Right lobe of liver (tissue), 4 donors: ENCODE data around the gene ANAPC13.

ENCODE experiments used
- CTCF ChIP-seq, 4 donors: fragments of 200-600 bp in 3 of 4; fragments of 450-650 bp in 1 of 4; IDR thresholded peaks; one replicate each; pipeline versions ENCODE4 v1.5.1 to v1.8.0; 2016 to 2022; ENCODE audit warnings: antibody characterized with exemption in 4 of 4, mild to moderate bottlenecking in 2 of 4
- POLR2A ChIP-seq: fragments of 450-650 bp; IDR thresholded peaks from one replicate; pipeline ENCODE4 v1.6.1; 2017; ENCODE audit warnings: antibody characterized with exemption, mild to moderate bottlenecking
- donor health status: DM: no; HTN: no; CAD: no.
- donor health status: DM: no; HTN: no; CAD: no.
- donor health status: DM: no; HTN: yes; CAD: no.

- TF ChIP-seq CTCF (IDR thresholded peaks at IDR 0.05) (no peak), POLR2A (no peak)
These were observed 40.1 kb downstream of the ANAPC13 start for GRCh38 chr3:134445636-134446035.
